ENCODE data around the gene CD83.

Gene CD83

GRCh38 chr6:14091339-14091978, 26.1 kb upstream of the CD83 start:
- no peak for DNase-seq (ENCODE audit: low spot score)

GRCh38 chr6:14092316-14092715, 25.3 kb upstream of the CD83 start:
- DNase-seq (ENCODE audit: low spot score) = no peak

GRCh38 chr6:14092838-14093789, 24.5 kb upstream of the CD83 start:
- no peak for DNase-seq (ENCODE audit: low spot score)

- DNase-seq (ENCODE audit: low spot score) = no peak
Measured at GRCh38 chr6:14094721-14095120, 22.9 kb upstream of the CD83 start.

GRCh38 chr6:14095437-14095836, 22.1 kb upstream of the CD83 start:
- DNase-seq (ENCODE audit: low spot score) = no peak

- no peak for DNase-seq (ENCODE audit: low spot score)
Measured at GRCh38 chr6:14100138-14100537, 17.4 kb upstream of the CD83 start.

GRCh38 chr6:14100966-14101365, 16.6 kb upstream of the CD83 start:
- no peak for DNase-seq (ENCODE audit: low spot score)

- no peak for DNase-seq (ENCODE audit: low spot score)
Measured at GRCh38 chr6:14102383-14102782, 15.2 kb upstream of the CD83 start.

GRCh38 chr6:14105547-14105946, 12.0 kb upstream of the CD83 start:
- no peak for DNase-seq (ENCODE audit: low spot score)

- no peak for DNase-seq (ENCODE audit: low spot score)
Measured at GRCh38 chr6:14107000-14107399, 10.6 kb upstream of the CD83 start.

- DNase-seq (ENCODE audit: low spot score) = no peak
Measured at GRCh38 chr6:14107711-14108494, 9.7 kb upstream of the CD83 start.

GRCh38 chr6:14108571-14109410, 8.8 kb upstream of the CD83 start:
- DNase-seq (ENCODE audit: low spot score) = no peak

GRCh38 chr6:14109411-14109826, 8.2 kb upstream of the CD83 start:
- no peak for DNase-seq (ENCODE audit: low spot score)

- no peak for DNase-seq (ENCODE audit: low spot score)
Measured at GRCh38 chr6:14110001-14110818, 7.4 kb upstream of the CD83 start.

GRCh38 chr6:14113976-14114375, 3.6 kb upstream of the CD83 start:
- no peak for DNase-seq (ENCODE audit: low spot score)

- no peak for DNase-seq (ENCODE audit: low spot score)
Measured at GRCh38 chr6:14118091-14118439, 493 bp downstream of the CD83 start.

GRCh38 chr6:14118446-14118845, 874 bp downstream of the CD83 start:
- no peak for DNase-seq (ENCODE audit: low spot score)

GRCh38 chr6:14119784-14120183, 2.2 kb downstream of the CD83 start:
- no peak for DNase-seq (ENCODE audit: low spot score)

- DNase-seq (ENCODE audit: low spot score) = no peak
Measured at GRCh38 chr6:14120546-14120945, 3.0 kb downstream of the CD83 start.

- DNase-seq (ENCODE audit: low spot score) = no peak
Measured at GRCh38 chr6:14121936-14122344, 4.4 kb downstream of the CD83 start.
